Stimulated activated naive CD4-positive, alpha-beta T cell treated with Interleukin-2 at 50 U/mL for 16 hours (primary cell): ENCODE data around the gene MUC5B.
"Not testable (repeated sequence)": the region's sequence is repeated elsewhere in the genome, so short reads cannot be mapped to it uniquely, and the experiment has no call there.

ENCODE experiments used
- DNase-seq: peaks from one replicate; lab custom pipeline; 2025; lab: John Stamatoyannopoulos, UW

MUC5B gene

DNA sequence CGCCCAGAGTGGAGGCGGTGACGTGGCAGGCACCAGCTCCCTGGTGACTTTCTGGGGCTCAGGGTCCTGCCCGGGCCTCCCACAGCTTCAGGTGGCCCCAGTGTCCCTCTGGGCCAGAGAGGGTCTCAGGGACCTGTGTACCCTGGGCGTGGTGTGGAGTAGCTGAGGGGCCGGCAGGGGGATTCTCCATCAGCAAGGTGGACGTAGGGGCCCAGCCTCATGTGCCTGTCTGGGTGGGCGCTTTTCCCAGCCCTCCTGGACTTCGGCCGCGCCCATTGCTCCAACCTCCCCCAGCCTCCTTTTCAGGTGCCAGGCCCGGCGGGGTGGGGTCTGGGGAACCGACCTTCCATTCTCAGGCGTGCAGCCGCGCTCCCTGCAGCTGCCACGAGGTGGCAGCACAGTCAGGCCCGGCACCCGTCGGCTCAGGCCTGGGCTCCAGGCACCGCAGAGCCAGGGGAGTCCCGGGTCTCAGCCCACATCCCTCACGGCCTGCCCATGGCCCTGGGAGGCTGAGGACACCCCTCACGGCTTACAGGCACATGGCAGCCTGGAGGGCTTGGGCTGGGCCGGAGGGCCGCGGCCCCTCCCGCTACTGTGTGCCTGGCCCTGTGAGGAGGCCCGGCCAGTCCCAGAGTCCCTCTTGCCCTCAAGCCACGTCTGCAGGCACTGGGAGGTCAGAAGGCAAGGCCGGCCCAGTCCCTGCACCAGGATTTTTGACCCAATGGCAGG is 19.9 kb upstream of the MUC5B start:
- DNase-seq, result peak; percentile 17

DNA sequence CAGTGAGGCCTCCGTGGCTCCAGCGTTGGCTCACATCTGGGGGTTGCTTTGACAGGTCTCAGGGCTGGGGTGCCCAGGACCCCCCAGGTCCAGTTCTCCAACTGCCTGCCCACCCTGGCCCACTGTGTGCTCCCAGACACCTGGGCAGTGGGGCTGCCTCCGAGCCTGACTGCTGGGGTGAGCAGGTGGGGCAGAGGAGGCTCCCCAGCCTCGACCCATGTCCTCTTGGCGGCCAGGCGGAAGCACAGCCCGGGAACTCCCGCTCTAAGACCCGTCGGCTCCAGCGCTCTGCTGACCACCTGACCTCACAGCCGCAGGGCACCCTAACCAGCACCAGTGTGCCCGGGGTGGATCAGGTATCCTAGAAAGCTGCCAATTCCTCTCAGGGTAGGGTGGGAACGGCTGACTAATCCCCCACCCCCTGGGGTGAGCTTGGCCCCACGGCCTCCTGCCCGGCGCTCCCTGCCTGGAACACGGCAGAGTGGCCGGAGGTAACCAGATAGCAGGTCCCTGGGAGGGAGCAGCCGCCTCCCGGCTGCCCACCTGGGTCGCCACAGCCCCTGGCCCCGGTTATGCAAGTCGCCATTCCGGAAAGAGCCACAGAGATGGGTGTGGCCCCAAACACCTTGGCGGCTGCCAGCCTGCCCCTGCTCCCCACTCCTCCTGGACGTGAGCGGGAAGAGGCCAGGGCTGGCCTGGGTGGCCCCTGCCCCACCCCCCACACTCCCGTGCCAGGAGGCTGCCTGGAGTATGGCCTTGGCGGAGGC is 19.2 kb upstream of the MUC5B start:
- DNase-seq, result no peak

DNA sequence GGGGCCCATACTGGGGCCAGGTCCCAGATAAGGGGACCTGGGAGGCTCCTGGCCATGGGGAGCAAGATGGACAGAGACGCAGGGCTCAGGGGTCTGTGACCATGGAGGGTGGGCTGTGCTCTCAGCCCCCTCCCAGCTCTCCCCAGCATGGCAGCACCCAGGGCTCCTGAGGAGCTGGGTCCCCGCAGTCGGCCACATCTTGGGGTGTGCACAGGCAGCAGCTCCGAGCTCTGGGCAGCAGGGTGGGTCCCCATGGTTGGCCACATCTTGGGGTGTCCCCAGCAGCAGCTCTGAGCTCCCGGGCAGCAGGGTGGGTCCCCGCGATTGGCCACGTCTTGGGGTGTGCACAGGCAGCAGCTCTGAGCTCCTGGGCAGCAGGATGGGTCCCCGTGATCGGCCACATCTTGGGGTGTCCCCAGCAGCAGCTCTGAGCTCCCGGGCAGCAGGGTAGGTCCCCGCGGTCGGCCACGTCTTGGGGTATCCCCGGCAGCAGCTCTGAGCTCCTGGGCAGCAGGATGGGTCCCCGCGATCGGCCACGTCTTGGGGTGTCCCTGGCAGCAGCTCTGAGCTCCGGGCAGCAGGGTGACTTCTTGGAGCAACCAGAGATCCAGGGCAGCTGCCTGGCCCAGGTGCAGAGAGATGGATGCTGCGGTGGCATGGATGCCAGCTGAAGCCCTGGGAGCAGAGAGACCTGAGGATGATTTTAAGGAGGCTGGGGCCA is 18.3 kb upstream of the MUC5B start:
- DNase-seq, result no peak

DNA sequence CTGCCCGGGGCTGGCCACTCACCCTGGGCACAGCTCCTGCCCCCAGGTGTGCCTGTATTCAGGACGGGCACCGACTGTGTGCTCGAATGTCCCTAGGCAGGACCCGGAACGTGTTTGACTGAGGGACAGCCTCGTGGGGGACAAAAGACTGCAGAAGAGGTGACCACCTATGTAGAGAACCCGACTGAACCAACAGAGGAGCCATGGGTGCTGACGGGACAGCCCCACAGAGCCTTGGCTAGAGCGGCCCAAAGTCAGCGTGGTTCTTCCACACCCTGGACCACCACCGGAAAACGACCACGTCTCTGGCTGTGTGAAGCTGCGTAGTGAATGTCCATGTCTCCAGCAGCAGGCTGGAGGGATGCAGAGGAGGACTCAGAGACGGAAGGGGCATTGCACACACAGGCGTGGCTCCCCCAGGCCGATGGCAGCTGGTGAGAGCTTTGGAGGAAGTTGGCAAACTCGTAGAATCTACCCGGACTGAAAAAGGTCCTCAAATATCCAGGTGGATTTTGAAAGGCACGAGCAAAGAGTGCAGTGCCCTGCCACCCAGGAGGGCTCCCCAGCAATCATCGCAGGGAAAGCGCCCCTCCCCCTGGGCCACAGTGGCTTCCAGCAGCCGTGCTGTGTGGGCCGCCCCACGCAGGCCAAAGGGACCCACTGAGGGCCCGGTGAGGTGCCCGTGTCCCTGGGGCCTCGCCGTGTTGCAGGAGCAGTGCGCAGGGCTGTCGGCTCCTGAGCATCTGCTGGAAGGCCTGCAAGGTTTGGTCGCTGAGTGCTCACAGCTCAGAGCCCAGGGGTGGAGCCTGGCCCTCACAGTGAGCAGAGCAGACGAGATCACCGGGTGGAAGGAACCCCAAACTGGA is 17.5 kb upstream of the MUC5B start:
- no peak for DNase-seq

DNA sequence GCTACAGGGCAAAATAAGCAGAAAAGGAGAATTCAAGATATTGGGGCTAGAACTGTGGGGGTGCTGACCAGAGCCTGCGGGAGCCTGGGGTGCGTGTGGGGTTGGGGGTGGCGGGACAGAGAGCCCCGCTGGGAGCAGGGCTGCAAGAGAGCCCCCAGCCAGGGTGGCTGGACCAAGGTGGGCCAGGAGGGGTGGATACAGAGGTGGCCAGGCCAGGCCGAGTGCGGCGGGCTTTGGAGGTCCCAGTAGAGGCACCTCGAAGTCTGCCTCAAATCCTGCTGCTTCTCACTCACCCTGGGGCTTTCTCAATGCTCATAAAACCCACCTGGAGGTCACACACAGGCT is 16.9 kb upstream of the MUC5B start:
- DNase-seq, result no peak

DNA sequence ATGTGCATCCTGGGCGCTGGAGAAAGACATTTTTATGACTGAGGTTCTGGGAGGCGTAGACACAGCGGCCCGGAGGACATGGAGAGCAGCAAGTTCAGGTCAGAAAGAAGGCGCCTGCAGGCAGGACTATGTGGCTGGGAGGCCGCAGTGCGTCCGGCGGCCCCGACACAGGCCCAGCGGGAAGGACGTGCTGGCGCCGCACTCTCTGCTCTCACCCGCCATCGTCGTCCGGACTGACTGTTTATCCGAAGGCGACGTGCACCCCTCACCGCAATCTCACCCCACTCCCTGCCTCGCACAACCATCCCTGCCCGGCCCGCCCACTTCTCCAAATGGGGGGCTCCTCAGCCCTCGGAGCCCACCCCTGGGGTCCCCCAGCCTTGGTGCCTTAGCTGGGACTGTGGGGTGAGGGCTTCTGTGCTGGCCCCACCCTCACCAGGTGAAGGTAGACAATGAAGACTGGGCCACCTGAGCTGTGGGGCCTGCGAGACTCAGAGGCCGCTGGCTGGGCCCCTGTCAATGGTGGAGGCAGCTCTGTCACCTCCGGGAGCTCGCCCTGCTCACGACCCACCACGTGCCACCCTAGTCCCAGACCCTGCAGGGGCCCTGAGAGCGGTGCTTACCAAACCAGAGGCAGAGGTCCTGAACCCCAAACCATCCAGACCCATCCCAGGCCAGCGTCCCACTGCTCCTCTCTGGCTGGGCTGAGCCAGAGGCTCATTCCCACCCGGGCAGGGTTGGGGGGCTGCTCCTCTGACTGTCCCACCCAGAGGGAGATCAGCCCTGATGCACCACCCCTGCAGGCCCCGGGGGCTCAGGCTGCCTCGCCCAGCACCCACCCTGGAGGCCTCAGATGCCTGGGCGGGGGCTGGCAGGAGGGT is 16.2 kb upstream of the MUC5B start:
- no peak for DNase-seq

DNA sequence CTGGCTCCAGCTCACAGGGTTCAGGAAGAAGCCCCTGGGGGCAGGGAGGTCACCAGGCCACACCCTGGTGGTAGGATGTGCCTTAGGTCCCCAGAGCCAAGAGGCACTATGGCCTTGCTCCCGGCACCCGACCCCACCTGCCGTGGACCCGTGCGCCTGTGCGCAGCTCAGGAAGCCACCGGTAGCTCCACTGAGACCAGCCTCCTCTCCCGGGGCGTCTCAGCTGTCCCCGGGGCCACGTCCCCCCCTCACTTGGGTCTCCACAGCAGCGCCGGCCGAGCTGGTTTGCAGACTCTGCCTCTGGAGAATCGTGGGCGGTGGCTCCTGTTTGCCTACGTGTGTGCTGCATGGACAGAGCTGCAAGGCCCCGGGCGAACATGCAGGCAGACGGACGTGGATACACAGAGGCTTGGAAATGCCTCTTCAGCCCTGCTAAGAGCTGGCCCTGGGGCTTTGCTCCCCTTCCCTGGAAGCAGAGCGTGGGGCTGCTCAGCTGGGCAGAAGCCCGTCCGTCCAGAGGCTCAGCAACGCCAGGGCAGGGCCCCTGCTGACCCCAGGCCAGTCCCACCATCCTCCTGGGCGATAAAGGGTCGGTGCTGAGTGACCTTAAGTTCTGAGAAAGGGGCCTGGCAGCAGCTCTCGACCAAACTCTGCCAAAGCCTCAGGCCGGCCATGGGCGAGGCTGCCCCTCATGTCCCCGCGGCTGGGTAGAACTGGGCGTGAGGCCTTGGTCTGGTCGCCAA is 15.3 kb upstream of the MUC5B start:
- DNase-seq, result no peak

DNA sequence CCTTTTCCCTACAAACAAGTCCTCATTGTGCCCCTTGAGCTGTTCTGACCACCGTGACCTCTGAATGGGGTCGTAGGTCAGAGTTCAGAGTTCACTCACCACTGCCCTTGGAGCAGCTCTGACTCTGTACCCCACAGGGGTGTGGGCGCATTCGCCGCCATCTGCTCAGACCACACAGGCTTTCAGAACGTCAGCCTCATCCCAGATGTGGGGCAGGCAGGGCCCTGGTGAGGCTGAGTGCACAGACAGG is 14.8 kb upstream of the MUC5B start:
- no peak for DNase-seq

DNA sequence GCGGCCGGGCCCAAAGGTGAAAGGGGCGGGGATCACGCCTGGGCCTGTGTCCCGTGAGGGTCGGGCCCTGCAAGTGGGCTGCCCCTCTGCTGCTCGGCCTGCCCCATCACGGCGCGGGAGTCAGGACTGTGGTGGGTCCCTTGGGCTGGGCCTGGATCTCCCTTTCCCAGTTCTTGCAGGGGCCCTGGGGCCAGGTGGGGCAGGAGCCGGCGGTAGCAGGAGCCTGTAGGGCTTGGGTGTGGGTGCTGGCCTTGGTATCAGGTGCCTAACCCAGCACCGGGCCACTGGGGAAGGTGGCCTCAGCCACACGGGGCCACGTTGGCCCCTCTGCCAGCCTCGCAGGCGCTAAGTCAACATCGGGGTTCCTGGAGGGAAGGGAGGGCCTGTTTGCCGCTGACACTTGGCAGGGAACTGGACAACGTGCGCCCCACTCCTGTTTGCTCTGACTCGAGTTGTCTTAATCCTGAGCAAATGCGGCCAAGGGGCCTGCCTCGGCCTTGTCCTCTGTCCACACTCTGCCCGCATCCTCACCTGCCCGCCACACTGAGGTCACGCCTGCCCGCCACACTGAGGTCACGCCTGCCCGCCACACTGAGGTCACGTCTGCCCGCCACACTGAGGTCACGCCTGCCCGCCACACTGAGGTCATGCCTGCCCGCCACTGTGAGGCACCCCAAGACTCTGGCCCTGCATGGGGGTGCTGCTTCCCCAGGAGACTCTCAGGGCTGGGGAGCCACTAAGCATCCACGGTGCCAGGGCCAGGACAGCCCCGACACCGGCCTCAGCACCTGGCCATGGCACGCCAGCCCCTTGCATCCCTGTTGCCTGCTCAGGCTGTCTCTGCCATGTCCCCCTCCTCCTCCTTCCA is 14.2 kb upstream of the MUC5B start:
- DNase-seq, result no peak

DNA sequence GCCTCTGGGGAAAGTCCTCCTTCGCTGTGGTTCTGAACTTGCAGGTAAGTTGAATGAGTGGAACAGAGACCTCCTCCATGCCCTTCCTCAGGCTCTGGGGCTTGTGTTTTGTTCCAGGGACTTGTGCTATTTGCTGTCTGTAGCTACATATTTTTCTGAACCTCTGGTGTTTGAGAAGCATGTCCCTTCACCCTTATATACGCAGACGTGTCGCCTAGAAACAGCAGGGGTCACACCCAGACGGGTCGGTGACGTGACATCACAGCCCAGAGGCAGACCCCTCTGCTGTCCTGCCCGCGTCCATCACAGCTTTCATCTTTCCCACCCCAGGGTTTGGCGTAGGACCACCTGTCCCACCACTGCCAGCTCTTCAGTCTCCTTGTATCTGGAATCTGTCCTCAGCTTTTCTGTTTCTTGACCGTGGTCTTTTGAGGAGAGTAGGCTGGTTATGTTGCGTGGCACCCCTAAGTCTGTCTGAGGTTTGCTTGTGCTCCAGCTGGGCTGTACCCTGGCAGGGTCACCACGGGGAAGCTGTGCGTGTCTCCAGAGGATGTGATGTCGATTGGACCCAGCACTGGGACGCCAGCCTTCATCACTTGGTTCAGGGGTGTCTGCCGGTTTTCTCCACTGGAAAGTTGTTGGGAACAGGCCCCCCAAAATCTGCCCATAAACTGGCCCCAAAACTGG is 13.4 kb upstream of the MUC5B start:
- no peak for DNase-seq

DNA sequence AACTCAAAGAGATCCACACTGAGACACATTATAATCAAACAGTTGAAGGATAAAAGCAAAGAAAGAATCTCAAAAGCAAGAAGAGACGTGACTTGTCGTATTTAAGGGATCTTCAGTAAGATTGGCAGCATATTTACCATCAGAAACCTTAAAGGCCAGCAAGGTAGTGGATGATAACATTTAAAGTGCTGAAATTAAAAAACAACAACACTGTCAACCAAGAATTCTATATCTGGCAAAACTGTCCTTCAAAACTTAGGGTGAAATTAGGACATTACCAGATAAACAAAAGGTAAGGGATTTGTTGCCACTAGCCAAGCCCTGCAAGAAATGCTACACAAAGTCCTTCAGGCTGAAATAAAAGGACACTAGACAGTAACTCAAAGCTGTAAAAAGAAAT is 11.0 kb upstream of the MUC5B start:
- no peak for DNase-seq

DNA sequence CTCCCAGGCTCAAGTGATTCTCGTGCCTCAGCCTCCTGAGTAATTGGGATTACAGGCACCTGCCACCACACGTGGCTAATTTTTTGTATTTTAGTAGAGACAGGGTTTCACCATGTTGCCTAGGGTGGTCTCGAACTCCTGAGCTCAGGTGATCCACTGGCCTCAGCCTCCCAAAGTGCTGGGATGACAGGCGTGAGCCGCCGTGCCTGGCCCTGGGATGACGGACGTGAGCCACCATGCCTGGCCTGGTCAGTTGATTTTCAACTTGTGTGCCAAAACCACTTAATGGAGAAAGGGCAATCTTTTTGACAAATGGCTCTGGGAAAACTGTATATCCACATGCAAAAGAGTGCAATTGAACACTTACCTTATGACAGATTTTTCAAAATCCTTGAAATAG is 7.0 kb upstream of the MUC5B start:
- DNase-seq, result not testable (repeated sequence)

DNA sequence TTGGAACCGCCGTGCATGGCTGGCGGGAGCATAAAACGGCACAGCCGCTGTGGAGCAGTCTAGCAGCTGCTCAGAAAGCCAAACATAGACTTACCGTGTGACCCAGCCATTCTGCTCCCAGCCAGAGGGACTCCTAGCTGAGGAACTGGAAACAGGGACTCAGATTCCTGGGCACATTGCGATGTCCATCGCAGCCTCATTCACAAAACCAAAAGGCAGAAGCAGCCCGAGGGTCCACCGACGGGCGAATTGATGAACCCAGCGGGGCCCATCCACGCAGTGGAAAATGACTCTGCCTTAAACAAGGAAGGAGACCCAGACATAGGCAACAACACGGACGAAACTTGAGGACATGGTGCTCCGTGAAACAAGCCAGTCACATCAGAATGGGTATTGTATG is 5.7 kb upstream of the MUC5B start:
- DNase-seq, result no peak

DNA sequence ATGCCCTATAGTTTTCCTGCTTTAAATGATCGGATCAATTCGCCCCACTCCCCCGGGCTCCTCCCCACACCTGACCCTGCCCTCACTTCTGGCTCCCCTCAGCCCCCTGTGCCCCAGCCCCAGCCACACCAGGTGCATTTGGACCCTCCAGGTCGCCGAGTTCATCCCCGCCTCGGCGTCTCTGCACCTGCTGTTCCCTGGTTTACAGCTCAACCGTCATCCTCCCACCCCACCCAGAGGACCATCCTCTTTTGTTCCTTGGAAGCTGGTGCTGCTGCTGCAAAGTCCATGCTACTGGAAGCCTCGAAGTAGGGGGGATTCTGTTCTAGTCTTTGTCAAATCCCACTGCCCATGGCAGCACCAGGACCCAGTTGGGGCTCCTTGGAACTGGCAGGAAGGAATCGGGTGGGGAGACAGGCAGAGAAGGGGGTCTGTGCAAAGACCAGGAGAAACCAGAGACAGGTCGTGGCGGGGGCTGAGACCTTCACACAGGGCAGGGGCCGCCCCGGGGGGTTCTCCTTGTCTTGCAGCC is 4.5 kb upstream of the MUC5B start:
- no peak for DNase-seq

DNA sequence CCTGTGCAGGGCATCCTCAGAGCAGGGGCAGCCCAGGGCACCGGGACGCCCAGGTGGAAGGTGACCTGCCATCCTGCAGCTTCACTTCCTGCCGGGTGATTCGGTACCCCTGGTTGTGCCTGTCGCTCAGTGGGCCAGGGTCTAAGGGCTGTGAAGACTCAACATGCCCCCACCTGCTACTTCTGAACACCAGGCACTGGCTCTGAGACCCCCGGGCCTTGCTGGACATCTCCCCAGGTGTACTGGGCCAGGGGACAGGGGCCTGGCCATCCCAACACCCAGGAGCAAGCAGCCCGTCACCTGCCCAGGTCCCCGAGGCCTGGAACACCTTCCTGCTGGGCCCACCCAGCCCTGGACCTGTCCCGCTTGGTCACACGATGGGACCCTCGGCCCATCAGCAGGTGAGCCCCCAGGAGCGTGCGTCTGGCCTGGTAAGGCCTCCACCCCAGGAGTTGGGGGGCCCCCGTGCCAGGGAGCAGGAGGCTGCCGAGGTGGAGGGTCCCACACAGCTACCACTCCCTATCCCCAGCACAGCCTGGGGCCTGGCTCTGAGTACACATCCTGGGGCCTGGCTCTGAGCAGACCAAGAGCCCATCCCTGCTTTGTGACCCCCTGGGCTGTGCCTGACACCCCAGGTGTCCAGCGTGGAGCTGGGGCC is 3.9 kb upstream of the MUC5B start:
- no peak for DNase-seq

DNA sequence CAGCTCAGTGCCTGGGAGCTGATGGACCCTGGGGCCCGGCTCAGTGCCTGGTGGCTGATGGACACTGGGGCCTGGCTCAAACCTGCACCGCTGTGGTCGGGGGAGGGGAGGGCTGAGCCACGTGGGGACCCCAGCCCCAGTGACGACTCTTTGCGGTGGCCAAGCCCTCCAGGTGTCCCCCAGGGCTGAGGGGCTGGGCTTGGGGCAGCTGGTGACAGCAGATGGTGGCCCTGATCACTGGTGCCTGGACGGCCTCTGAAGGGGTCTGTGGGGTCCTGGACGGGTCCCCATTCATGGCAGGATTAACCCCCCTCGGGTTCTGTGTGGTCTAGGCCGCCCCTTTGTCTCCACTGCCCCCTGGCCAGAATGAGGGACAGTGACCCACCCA is 3.4 kb upstream of the MUC5B start:
- no peak for DNase-seq

DNA sequence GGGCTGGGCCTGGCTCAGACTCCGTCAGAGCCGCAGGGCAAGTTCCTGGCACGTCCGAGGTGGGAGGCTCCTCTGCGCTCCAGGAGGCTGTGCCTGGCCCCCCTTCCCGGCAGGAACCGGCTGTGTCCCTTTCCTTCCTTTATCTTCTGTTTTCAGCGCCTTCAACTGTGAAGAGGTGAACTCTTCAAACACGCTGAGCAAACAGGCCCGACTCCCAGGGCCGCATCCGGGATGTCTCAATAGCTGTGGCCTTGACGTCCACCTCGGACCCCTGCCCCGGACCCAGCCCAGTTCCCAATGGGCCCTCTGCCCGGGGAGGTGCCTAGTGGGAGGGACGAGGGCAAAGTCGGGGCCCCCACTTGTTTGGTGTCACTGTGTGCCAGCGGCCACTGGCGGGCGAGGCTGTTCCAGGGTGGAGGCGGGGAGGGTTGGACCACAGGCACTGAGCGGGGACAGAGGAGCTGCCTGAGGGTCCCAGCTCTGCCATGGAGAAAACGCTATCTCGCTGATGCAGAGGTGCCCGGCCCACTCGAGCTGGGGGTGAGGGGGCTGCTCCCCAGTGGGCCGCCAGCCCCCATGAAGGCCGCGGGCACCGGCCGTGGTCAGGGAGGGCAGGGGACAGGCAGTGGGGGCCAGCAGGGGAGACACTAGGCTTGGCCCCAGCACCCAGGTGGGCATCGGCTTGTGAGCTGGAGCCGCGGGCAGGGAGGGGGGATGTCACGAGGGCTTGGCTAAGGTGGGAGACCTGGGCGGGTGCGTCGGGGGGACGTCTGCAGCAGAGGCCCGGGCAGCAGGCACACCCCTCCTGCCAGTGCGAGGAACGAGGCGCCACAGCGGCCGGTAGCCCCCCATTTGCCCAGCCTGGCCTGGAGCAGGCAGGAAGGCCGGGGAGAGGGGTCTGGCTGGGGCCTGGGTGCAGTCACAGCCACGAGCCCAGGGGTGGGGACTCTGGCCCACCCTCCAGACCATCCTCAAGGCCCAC is 2.7 kb upstream of the MUC5B start:
- no peak for DNase-seq
